Karpas-422 (cell line): Measurements from ENCODE around the gene TSC22D4. TPM values are rescaled to one million over a fixed set of nuclear protein-coding genes. Genes with fewer than 3 reads are reported as not detected.

Experiments used
- DNase-seq: peaks from one replicate; pipeline ENCODE4 v3.0.0-alpha.2; 2015
- H2AFZ ChIP-seq: fragments of 200-600 bp; sonication (generic); 2 replicates; pipeline ENCODE4 v1.6.1; 2014; ENCODE audit warnings: antibody characterized with exemption, low read length, mixed read lengths
- H3K27ac ChIP-seq: fragments of 200-600 bp; sonication (generic); 2 replicates; pipeline ENCODE4 v1.5.1; 2014; ENCODE audit warnings: mild to moderate bottlenecking, low read length, moderate library complexity
- H3K27me3 ChIP-seq: fragments of 200-600 bp; sonication (generic); 2 replicates; pipeline ENCODE4 v1.6.1; 2014; ENCODE audit warnings: low read length, mixed read lengths
- H3K36me3 ChIP-seq: fragments of 200-600 bp; sonication (generic); 2 replicates; pipeline ENCODE4 v1.6.1; 2014; ENCODE audit warnings: low read length, mixed read lengths; ENCODE audit not compliant: insufficient read depth
- H3K4me1 ChIP-seq: fragments of 200-600 bp; sonication (generic); 2 replicates; pipeline ENCODE4 v1.6.1; 2014; ENCODE audit warnings: mild to moderate bottlenecking, low read length, mixed read lengths
- H3K4me2 ChIP-seq: fragments of 200-600 bp; sonication (generic); 2 replicates; pipeline ENCODE4 v1.6.1; 2014; ENCODE audit warnings: low read length, low read depth, mild to moderate bottlenecking; ENCODE audit not compliant: poor library complexity, severe bottlenecking
- H3K4me3 ChIP-seq: fragments of 200-600 bp; sonication (generic); 2 replicates; pipeline ENCODE4 v1.5.1; 2014; ENCODE audit warnings: mild to moderate bottlenecking, antibody characterized with exemption, low read length, mixed read lengths
- H3K79me2 ChIP-seq: fragments of 200-600 bp; sonication (generic); 2 replicates; pipeline ENCODE4 v1.6.1; 2014; ENCODE audit warnings: mild to moderate bottlenecking, low read length, mixed read lengths
- H3K9ac ChIP-seq: fragments of 200-600 bp; sonication (generic); 2 replicates; pipeline ENCODE4 v1.6.0; 2014; ENCODE audit warnings: low read length
- H3K9me2 ChIP-seq: fragments of 200-600 bp; sonication (generic), shearing (Covaris generic); replicated peaks from 2 replicates; pipeline ENCODE4 v1.6.0; 2014; ENCODE audit warnings: mild to moderate bottlenecking, low read length, moderate library complexity; ENCODE audit not compliant: insufficient read depth
- H3K9me3 ChIP-seq: fragments of 300-700, 200-600 bp; sonication (generic); 2 replicates; pipeline ENCODE4 v1.6.1; 2014; ENCODE audit warnings: low read length, mixed read lengths
- H4K20me1 ChIP-seq: fragments of 200-600 bp; sonication (generic); 2 replicates; pipeline ENCODE4 v1.6.1; 2014; ENCODE audit warnings: mild to moderate bottlenecking, antibody characterized with exemption, low read length, low read depth; ENCODE audit not compliant: insufficient read depth
- total RNA-seq: library from RNA; depleted of rRNA; stranded (reverse); fragments of >200 nt; shearing (Covaris generic); gene quantifications from 2 replicates; pipeline ENCODE4 v1.2.3, GENCODE V29; 2014; ENCODE audit warnings: low replicate concordance

TSC22D4 gene
- total RNA-seq, 1 experiment from 2014 or later, result 40.4 TPM

DNA sequence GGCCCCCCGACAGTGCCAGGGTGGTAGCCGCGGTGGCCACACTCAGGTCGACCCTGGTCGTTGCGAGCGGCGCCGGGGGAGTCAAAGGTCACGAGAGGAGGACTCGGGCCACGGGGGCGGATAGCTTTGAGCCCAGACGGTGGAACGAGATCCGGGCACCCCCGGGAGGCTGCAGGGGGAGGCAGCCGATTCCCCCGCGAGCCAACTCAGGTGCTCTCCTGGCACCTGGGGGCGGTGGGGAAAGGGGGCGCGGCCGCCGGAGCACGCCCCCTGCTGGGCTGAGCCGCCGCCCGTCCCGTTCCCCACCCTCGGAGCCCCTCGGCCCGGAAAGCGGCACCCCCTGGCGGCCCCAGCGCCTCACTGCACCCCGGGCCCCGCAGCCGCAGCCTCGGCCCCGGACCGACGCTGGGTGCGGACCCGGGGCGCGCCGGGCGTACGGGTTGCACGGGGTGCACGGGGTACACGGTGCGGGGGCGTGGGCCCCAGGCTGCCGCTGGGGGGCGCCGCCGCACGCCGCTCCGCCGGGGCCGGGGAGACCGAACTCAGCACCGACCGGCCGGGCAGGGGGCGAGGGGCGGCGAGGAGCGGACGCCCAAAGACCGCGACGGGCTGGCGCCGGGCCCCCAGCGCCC is 4.2 kb upstream of the TSC22D4 start:
- Histone ChIP-seq H3K9me2 (no peaks in the 10 kb centered on the region), H3K4me1 (peaks cover 13% of the 10 kb centered on the region), H3K27me3 (no peaks in the 10 kb centered on the region), H3K4me2 (peak overlapping the region; percentile 72), H3K27ac (no peak overlapping the region), H3K9me3 (no peaks in the 10 kb centered on the region), H3K79me2 (peaks cover 7% of the 10 kb centered on the region), H3K36me3 (no peaks in the 10 kb centered on the region), H4K20me1 (no peaks in the 10 kb centered on the region), H3K9ac (peak overlapping the region; percentile 61), H3K4me3 (peak overlapping the region; percentile 66), H2AFZ (0 out of 2 replicates have a peak overlapping the region, but pooled peaks have one; percentile 21)
- DNase-seq, result peak; percentile 93

DNA sequence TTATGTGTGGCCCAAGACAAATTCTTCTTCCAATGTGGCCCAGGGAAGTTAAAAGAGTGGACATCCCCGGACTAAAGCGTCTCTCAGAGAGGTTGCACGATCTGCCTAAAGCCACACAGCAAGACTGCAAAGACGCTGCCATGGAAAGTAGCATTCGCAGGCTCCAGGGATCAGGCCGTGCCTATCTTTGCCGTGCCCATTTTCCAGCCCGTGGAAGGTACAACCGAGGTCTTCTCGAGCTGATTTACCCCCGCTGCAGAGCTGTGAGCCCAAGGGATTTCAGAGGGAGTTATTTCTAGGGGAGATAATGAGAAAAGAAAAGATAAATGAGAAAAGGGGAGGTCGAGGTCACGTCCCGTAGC is 3.7 kb upstream of the TSC22D4 start:
- Histone ChIP-seq H3K36me3 (no peaks in the 10 kb centered on the region), H3K27me3 (no peaks in the 10 kb centered on the region), H2AFZ (no peak overlapping the region), H3K9me2 (no peaks in the 10 kb centered on the region), H3K9ac (peak overlapping the region; percentile 61; the same call in 1 of the 2 replicates), H3K79me2 (peaks cover 12% of the 10 kb centered on the region), H3K27ac (no peak overlapping the region), H3K9me3 (no peaks in the 10 kb centered on the region), H3K4me3 (peak overlapping the region; percentile 66), H4K20me1 (no peaks in the 10 kb centered on the region), H3K4me1 (peaks cover 14% of the 10 kb centered on the region), H3K4me2 (peak overlapping the region; percentile 72)
- DNase-seq, result no peak

DNA sequence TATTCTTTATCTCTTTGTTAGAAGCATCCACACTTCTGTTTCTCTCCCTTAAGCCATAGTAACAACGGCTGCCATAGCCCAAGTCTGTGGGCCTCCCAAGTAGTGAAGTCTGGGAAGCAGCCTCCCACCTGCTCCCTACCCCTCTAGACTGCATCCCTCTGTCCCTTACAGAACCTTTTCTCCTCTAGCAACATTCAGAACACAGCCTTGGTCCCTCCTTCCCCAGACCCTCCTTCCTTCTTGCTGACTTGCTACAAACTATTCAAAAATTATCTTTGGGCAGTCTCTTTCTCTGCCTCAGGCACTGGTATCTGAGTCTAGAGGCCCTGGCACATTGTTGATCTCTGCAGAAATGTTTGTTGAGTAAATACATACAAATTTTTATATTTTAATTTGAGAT is 2.5 kb upstream of the TSC22D4 start:
- Histone ChIP-seq H3K27ac (no peak overlapping the region), H3K4me1 (peaks cover 26% of the 10 kb centered on the region), H3K36me3 (no peaks in the 10 kb centered on the region), H3K4me2 (no peak overlapping the region), H2AFZ (no peak overlapping the region), H3K9ac (no peak overlapping the region), H3K9me3 (no peaks in the 10 kb centered on the region), H3K4me3 (no peak overlapping the region), H3K79me2 (peaks cover 24% of the 10 kb centered on the region), H3K9me2 (no peaks in the 10 kb centered on the region), H4K20me1 (no peaks in the 10 kb centered on the region), H3K27me3 (no peaks in the 10 kb centered on the region)
- no peak for DNase-seq

DNA sequence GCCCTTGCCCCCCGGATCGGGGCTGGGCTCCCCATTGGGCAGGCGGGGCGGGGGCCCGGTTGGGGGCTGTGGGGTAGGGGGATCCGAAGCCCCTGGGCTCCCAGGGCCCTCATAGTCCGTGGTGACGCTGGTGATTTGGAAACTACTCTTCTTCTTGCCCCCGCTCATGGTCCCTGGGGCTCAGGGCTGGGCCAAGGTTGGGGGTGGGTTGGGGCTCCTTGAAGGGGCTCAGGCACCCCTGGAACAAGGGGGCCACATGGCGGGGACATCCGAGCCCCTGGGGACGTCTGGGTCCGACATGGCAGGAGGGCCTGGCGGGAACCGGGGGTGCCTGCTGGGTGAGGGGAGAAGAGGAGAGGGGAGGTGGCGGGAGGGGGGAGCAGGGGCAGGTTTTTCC is 1.1 kb downstream of the TSC22D4 start:
- H2AFZ ChIP-seq, result no peak overlapping the region
- peaks cover 41% of the 10 kb centered on the region for H3K4me1 ChIP-seq
- H3K36me3 ChIP-seq, result peaks cover 4% of the 10 kb centered on the region; the same call in 1 of the 2 replicates
- peak overlapping the region; percentile 92 for H3K4me2 ChIP-seq
- no peaks in the 10 kb centered on the region for H3K27me3 ChIP-seq
- H3K79me2 ChIP-seq, result peaks cover 37% of the 10 kb centered on the region
- peak overlapping the region; percentile 79 for H3K27ac ChIP-seq
- peak overlapping the region; percentile 98 for H3K9ac ChIP-seq
- no peaks in the 10 kb centered on the region for H3K9me3 ChIP-seq
- DNase-seq, result peak; percentile 47
- no peaks in the 10 kb centered on the region for H3K9me2 ChIP-seq
- no peaks in the 10 kb centered on the region for H4K20me1 ChIP-seq
- peak overlapping the region; percentile 86 for H3K4me3 ChIP-seq

DNA sequence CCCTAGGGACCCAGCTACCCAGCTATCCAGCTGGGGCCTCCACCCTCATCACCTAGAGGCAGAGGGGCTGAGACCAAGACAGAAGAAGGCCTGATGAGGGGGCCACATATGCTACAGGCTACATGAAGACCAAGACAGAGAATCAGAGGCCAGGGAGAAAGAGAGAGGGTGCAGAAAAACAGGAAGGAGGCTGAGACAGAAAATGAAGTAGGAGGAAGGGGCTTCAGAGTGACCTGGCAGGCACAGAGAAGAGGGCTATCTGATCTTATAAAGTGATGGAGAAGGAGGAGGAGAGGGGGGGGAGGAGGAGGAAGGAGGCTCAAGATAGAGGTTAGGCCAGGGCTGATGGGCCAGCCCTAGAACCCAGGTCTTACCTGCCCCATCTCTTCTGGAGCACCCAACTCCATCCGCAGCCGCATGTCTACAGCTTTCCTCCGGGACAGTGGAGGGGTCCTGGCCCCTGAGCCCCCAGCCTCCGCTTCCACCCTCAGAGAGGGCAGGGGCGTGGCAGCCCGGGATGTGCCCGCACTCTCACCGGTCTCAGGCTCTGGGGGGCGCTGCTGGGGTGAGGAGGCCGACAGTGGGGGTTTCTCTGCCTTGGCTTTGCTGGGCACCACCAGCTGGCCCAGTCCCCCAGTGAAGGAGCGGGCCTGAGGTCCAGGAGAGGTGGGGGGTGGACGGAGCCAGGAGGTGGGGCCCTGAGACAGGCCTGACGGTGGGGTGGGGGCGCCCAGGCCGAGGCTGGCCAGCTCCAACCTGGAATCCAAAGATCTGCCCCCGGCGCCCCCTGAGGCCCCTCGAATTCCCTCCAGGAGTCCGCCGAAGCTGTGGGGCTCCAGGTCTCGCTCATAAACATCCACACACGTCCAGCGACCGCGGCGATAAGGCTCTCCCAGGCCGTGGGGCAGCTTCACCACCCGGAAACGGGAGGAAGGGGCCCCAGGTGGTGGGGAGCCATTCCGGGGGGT is 1.8 kb downstream of the TSC22D4 start:
- DNase-seq, result peak; percentile 78
- Histone ChIP-seq H3K9me3 (no peaks in the 10 kb centered on the region), H3K4me3 (peak overlapping the region; percentile 86), H3K27me3 (no peaks in the 10 kb centered on the region), H3K36me3 (peaks cover 7% of the 10 kb centered on the region; the same call in 1 of the 2 replicates), H3K9me2 (no peaks in the 10 kb centered on the region), H3K27ac (peak overlapping the region; percentile 79), H2AFZ (no peak overlapping the region), H3K79me2 (peaks cover 37% of the 10 kb centered on the region), H3K9ac (peak overlapping the region; percentile 98), H3K4me2 (peak overlapping the region; percentile 92), H3K4me1 (peaks cover 37% of the 10 kb centered on the region), H4K20me1 (no peaks in the 10 kb centered on the region)

DNA sequence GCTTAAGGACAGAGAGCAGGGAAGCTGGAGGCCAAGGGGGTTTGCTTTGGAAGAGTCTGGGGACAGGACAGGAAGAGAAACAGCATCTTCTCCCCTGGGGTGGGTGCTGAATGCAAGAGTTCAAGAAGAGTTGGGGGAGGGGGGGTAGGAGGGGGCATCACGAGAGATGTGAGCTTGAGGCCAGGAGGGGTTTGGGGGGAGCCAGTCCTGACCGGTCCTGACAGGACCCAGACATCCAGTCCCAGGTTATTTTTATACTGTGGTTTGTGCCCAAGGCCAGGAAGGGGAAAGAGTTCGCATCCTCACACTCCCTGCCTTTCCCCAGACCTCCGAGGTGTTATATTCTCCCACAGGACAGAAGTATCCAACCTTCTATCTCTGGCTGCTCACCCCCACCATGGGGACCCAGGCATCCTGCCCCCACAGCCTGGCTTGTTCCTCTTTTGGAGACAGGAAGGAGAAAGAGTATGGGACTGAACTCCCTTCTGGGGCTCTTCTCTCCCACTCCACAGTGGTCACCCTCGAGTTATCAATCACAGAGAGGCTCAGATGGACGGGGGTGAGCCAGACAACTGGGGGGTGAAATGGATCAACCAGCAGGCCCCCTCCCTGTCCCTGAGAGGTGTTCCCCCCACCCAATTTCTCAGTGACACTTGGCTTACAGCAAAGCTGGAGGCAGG is 2.8 kb downstream of the TSC22D4 start:
- Histone ChIP-seq H4K20me1 (no peaks in the 10 kb centered on the region), H2AFZ (no peak overlapping the region), H3K27ac (peak overlapping the region; percentile 79), H3K9ac (peak overlapping the region; percentile 98), H3K4me2 (peak overlapping the region; percentile 92), H3K36me3 (peaks cover 7% of the 10 kb centered on the region; the same call in 1 of the 2 replicates), H3K4me3 (peak overlapping the region; percentile 86), H3K27me3 (no peaks in the 10 kb centered on the region), H3K9me2 (no peaks in the 10 kb centered on the region), H3K79me2 (peaks cover 37% of the 10 kb centered on the region), H3K4me1 (peaks cover 37% of the 10 kb centered on the region), H3K9me3 (no peaks in the 10 kb centered on the region)
- peak; percentile 57 for DNase-seq

DNA sequence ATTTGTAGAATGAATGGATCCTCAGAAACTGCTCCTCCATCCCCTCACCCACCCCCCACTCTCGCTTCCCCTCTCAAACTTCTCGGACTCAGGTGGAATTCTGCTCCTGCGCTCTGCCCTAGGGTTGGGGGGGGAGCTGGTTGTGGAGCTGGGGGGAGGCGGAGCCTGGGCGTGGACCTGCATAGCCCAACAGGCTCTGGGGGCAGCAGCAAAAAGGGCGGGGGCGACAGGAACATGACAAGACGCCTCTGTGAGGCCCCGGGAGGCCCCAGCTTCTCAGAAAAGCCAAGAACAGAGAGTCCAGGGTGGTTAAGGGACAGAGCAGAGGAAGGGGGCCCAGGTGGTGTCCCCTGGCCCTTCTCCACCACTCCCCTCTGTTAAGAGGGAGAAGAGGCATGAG is 3.5 kb downstream of the TSC22D4 start:
- Histone ChIP-seq H3K27me3 (no peaks in the 10 kb centered on the region), H3K36me3 (peaks cover 7% of the 10 kb centered on the region; the same call in 1 of the 2 replicates), H3K4me2 (peak overlapping the region; percentile 92), H3K4me3 (peak overlapping the region; percentile 86), H3K4me1 (peaks cover 37% of the 10 kb centered on the region), H3K27ac (peak overlapping the region; percentile 79), H4K20me1 (no peaks in the 10 kb centered on the region), H3K9me3 (no peaks in the 10 kb centered on the region), H3K79me2 (peaks cover 37% of the 10 kb centered on the region), H2AFZ (no peak overlapping the region), H3K9ac (peak overlapping the region; percentile 98), H3K9me2 (no peaks in the 10 kb centered on the region)
- DNase-seq, result no peak
